ENCODE measurements around the gene SNX25. TPM values are rescaled to one million over a fixed set of nuclear protein-coding genes. Genes with fewer than 3 reads are reported as not detected.

The SNX25 gene
- total RNA-seq, 1 donor from 2014 or later = 13.0 TPM

DNA sequence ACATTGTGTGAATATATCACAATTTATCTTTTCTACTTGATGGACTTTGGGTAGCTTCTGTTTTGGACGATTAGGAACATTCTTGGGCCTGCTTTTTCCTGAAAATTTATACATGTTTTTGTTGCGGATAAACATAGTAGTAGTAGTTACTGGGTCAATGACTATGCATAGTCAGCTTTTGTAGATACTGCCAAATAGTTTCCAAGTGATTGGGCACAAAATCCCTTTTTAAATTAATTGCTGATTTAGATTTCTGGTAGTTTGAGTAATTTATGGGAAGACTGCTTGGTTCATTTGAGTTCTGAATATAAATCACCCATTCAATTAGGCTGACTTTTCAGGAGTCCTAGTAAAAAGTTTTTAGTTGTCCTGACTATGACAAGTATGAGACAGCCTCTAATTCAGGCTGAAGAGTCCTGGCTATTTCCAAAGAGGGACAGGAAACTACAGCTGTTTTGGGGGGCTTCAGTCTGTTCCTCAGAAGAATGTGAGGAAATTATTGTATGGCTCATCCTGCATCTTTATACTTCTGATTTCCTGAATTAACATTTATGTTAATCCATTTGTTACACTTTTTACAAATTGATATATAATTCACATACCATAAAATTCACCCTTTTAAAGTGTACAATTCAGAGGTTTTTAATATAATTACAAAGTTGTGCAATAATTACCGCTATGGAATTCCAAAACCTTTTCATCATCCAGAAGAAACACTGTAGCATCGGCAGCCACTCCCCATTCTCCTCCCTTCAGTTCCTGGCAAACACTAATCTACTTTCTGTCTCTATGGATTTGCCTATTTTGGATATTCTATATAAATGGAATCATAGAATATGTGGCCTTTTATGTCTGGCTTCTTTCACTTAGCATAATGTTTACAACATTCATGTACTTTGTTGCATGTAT is 172.1 kb downstream of the SNX25 start:
- peaks cover 7% of the 10 kb centered on the region for H3K4me1 ChIP-seq
- intact Hi-C loops (cut with DNase I) = no loop called here
- no peak overlapping the region for H3K4me3 ChIP-seq
- no peaks in the 10 kb centered on the region for H3K27me3 ChIP-seq
- no peaks in the 10 kb centered on the region for H3K9me3 ChIP-seq
- TF ChIP-seq POLR2AphosphoS5 (IDR thresholded peaks at IDR 0.05; ENCODE audit: insufficient read depth in 1 of 2, low read depth in 1 of 2) = no peak
- TF ChIP-seq, protein P1, sequence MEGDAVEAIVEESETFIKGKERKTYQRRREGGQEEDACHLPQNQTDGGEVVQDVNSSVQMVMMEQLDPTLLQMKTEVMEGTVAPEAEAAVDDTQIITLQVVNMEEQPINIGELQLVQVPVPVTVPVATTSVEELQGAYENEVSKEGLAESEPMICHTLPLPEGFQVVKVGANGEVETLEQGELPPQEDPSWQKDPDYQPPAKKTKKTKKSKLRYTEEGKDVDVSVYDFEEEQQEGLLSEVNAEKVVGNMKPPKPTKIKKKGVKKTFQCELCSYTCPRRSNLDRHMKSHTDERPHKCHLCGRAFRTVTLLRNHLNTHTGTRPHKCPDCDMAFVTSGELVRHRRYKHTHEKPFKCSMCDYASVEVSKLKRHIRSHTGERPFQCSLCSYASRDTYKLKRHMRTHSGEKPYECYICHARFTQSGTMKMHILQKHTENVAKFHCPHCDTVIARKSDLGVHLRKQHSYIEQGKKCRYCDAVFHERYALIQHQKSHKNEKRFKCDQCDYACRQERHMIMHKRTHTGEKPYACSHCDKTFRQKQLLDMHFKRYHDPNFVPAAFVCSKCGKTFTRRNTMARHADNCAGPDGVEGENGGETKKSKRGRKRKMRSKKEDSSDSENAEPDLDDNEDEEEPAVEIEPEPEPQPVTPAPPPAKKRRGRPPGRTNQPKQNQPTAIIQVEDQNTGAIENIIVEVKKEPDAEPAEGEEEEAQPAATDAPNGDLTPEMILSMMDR (IDR thresholded peaks at IDR 0.05) = no peak
- no peak for TF ChIP-seq POLR2A (IDR thresholded peaks at IDR 0.05)
- no peak overlapping the region for H3K27ac ChIP-seq
- no peaks in the 10 kb centered on the region for H3K36me3 ChIP-seq
- no peak for DNase-seq (ENCODE audit: extremely low spot score in 2 of 2)

DNA sequence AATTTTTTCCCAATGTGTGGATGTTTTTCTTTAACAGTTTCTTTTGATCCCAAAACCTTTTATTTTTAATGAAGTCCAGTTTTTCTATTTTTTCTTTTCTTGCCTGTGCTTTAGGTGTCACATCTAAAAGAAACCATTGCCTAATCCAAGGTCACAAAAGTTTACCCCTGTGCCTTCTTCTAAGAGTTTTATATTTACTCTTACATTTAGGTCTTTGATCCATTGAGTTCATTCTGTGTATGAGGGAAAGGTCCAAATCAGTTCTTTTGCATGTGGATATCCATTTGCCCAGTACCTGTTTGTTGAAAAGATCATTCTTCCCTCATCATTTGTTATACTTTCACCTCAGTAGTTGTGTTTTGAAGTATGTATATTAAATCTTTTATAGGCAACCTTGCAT is 173.4 kb downstream of the SNX25 start:
- intact Hi-C loops (cut with DNase I) = no loop called here
- no peak overlapping the region for H3K4me3 ChIP-seq
- TF ChIP-seq POLR2A (IDR thresholded peaks at IDR 0.05) (no peak), POLR2AphosphoS5 (IDR thresholded peaks at IDR 0.05; ENCODE audit: insufficient read depth in 1 of 2, low read depth in 1 of 2) (no peak)
- TF ChIP-seq, protein P1 (IDR thresholded peaks at IDR 0.05) = no peak
- H3K36me3 ChIP-seq = no peaks in the 10 kb centered on the region
- peaks cover 7% of the 10 kb centered on the region for H3K4me1 ChIP-seq
- DNase-seq (ENCODE audit: extremely low spot score in 2 of 2) = no peak
- no peak overlapping the region for H3K27ac ChIP-seq
- H3K27me3 ChIP-seq = no peaks in the 10 kb centered on the region
- no peaks in the 10 kb centered on the region for H3K9me3 ChIP-seq

DNA sequence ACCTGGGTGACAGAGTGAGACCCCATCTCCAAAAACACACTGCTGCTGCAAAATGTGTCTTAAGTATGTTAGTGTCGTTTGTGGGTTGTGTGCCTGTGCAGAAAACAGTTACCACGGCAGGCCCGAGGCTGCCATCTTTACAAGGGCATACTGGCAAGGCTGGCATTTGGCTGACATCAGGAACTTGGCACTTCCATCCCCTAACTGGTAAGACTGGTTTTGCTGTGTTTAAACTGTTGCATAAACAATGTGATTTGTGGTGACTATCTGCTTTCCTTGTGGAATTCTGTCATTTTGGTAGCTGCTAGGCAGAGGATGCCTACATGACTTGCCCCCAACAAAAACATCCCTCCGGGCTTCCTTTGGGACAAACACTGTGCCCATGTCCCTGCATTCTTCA is 174.1 kb downstream of the SNX25 start:
- peak in 1 of 2 donors; percentile 39 for TF ChIP-seq POLR2AphosphoS5 (IDR thresholded peaks at IDR 0.05; ENCODE audit: insufficient read depth in 1 of 2, low read depth in 1 of 2)
- TF ChIP-seq, protein P1 (IDR thresholded peaks at IDR 0.05) = no peak
- intact Hi-C loops (cut with DNase I) = no loop called here
- Histone ChIP-seq H3K4me1 (peaks cover 7% of the 10 kb centered on the region), H3K9me3 (no peaks in the 10 kb centered on the region), H3K4me3 (no peak overlapping the region), H3K27me3 (no peaks in the 10 kb centered on the region), H3K36me3 (no peaks in the 10 kb centered on the region), H3K27ac (peak overlapping the region; percentile 6)
- no peak for DNase-seq (ENCODE audit: extremely low spot score in 2 of 2)

DNA sequence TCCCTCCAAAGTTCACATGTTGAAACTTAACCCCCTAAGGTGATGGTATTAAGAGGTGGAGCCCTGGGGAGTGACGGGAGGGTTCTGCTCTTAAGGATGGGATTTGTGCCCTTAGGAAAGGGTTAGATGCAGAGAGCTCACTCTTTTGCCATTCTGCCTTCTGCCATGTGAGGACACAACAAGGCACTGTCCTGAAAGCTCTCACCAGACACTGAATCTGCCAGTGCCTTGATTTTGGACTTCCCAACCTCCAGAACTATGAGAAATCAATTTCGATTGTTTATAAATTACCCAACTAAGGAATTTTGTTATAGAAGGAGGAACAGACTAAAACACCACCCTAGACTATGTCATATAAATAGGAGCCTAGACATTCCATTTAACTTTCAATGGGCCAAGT is 174.7 kb downstream of the SNX25 start:
- H3K27me3 ChIP-seq = no peaks in the 10 kb centered on the region
- no peaks in the 10 kb centered on the region for H3K36me3 ChIP-seq
- peak overlapping the region; percentile 6 for H3K27ac ChIP-seq
- intact Hi-C loops (cut with DNase I) = no loop called here
- H3K4me3 ChIP-seq = peak overlapping the region in 1 of 2 donors; percentile 7
- no peak for DNase-seq (ENCODE audit: extremely low spot score in 2 of 2)
- no peaks in the 10 kb centered on the region for H3K9me3 ChIP-seq
- H3K4me1 ChIP-seq = peaks cover 7% of the 10 kb centered on the region
- TF ChIP-seq POLR2AphosphoS5 (IDR thresholded peaks at IDR 0.05; ENCODE audit: insufficient read depth in 1 of 2, low read depth in 1 of 2) (no peak), POLR2A (IDR thresholded peaks at IDR 0.05) (no peak)
- TF ChIP-seq, protein P1 (IDR thresholded peaks at IDR 0.05) = no peak

DNA sequence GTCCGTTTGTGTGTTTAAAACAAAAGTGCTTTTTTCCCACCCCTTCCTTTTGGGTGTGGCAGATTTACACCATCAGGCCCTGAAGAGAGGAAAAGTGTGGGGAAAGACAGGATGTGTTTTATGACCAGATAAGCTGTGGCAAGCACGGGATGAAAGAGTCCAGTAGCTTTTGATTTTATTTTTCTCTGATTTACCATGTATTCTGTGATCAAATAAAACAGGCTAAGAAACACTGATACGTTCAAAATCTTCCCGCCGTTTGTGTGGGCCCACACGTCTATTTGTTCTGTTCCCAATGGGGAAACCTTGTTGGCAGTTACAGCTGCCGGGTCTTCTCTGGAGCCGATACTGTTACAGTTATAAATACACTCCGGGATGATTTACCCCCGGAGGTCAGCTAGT is 175.5 kb downstream of the SNX25 start:
- intact Hi-C loops (cut with DNase I) = no loop called here
- TF ChIP-seq POLR2A (IDR thresholded peaks at IDR 0.05) (no peak), POLR2AphosphoS5 (IDR thresholded peaks at IDR 0.05; ENCODE audit: insufficient read depth in 1 of 2, low read depth in 1 of 2) (no peak)
- TF ChIP-seq, protein P1 (IDR thresholded peaks at IDR 0.05) = no peak

More for the DNA sequence above, 175.5 kb downstream of the SNX25 start:
- Histone ChIP-seq H3K27me3 (no peaks in the 10 kb centered on the region), H3K27ac (no peak overlapping the region), H3K9me3 (no peaks in the 10 kb centered on the region), H3K4me3 (no peak overlapping the region), H3K36me3 (no peaks in the 10 kb centered on the region), H3K4me1 (peaks cover 7% of the 10 kb centered on the region)
- DNase-seq (ENCODE audit: extremely low spot score in 2 of 2) = no peak

Measured in vagina (tissue), 2 donors.